ENCODE data around the gene CAPG.

CAPG gene

DNA sequence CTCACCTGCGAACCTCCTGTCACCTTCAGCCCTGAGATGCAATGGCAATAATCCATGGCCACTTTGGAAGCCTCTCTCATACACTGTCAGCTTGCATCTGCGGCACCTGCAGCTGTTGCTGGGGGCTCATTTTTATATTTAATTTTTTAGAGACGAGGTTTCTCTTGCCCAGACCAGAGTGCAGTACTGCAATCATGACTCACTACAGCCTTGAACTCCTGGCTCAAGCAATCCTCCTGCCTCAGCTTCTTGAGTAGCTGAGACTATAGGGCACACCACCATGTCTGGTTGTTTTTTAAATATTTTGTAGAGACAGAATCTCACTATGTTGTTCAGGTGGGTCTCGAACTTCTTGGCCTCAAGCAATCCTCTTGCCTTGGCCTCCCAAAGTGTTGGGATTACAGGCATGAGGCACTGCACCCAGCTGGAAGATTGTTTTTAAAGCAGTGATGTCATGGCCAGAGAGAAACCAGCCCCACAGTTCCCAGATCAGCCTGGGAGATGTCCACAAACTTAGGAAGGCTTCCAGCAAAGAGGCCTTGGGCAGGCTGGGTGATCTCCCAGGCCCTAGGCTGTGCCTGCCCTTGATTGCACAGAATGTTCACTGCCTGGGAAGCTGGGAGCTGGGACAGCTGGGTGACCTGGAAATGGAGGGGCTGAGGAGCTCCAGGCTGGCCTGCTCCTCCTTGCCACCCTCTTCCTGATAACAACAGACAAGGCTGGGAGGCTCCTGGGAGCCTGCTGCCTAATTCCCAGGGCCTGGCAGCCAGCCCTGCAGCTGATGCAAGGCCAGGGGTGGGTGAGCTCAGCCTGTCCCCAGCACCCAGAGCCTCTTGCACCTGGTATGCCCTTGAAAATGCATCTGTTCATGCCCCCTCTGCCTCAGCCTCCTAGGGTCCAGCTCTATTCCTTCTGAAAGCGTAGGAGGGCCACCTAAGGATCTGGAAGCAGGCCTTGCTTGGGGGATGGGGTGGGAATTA, 35.4 kb upstream of the CAPG start:
- no peaks in the 10 kb centered on the region for H3F3A ChIP-seq (ENCODE audit: insufficient read depth, low read length)
- no peaks in the 10 kb centered on the region for H4K20me1 ChIP-seq (ENCODE audit: insufficient read depth, low read length)
- no peak overlapping the region for H2AFZ ChIP-seq (ENCODE audit: low read length)
- H3K4me2 ChIP-seq (ENCODE audit: low read depth, low read length): no peak overlapping the region
- no peak for DNase-seq
- H3K4me1 ChIP-seq (ENCODE audit: low read length): no peaks in the 10 kb centered on the region
- H3K9ac ChIP-seq (ENCODE audit: low read length): no peak overlapping the region
- TF ChIP-seq EZH2 (optimal IDR thresholded peaks at IDR 0.05; ENCODE audit: low read depth, low read length): no peak
- no peaks in the 10 kb centered on the region for H3K9me3 ChIP-seq (replicated peaks; ENCODE audit: insufficient read depth, low read length)
- no peaks in the 10 kb centered on the region for H3K9me2 ChIP-seq (replicated peaks; ENCODE audit: insufficient read depth, low read length)
- H3K27me3 ChIP-seq (replicated peaks; ENCODE audit: insufficient read depth, low read length): no peaks in the 10 kb centered on the region
- H3K36me3 ChIP-seq (replicated peaks; ENCODE audit: insufficient read depth, low read length): no peaks in the 10 kb centered on the region
- no peak overlapping the region for H3K4me3 ChIP-seq (ENCODE audit: low read length)
- H3K79me2 ChIP-seq (ENCODE audit: low read length): no peaks in the 10 kb centered on the region
- H3K27ac ChIP-seq (ENCODE audit: low read length): no peak overlapping the region

DNA sequence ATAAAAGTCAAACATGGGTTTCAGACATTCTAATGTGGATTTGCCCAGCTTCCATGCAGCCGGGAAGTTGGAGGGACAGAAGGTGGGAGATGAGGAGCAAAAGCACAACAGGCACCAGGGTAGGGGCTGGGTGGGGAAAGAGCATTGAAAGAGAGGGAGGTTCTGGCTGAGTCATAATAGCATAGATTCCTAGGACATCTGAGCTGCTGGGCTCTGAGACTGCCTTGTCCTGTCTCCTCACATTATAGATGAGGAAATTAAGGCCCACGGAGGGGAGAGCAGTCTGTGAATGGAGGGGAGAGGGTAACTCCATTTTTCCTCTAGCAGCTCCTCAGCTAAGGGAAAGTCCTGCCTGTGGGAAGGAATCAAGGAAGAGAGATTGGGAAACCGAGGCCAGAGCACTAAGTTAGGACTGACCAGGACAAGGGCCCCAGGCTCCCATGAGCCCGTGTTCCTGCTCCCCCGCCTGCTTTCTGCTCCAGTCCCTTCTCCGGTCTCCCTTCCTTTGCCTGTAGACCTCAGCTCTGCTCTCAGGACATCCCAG, 34.5 kb upstream of the CAPG start:
- H3K4me1 ChIP-seq (ENCODE audit: low read length): no peaks in the 10 kb centered on the region
- no peaks in the 10 kb centered on the region for H3K9me2 ChIP-seq (replicated peaks; ENCODE audit: insufficient read depth, low read length)
- TF ChIP-seq EZH2 (optimal IDR thresholded peaks at IDR 0.05; ENCODE audit: low read depth, low read length) (no peak), EZH2phosphoT487 (IDR thresholded peaks at IDR 0.05; ENCODE audit: low read length) (no peak)
- TF ChIP-seq, protein P1, sequence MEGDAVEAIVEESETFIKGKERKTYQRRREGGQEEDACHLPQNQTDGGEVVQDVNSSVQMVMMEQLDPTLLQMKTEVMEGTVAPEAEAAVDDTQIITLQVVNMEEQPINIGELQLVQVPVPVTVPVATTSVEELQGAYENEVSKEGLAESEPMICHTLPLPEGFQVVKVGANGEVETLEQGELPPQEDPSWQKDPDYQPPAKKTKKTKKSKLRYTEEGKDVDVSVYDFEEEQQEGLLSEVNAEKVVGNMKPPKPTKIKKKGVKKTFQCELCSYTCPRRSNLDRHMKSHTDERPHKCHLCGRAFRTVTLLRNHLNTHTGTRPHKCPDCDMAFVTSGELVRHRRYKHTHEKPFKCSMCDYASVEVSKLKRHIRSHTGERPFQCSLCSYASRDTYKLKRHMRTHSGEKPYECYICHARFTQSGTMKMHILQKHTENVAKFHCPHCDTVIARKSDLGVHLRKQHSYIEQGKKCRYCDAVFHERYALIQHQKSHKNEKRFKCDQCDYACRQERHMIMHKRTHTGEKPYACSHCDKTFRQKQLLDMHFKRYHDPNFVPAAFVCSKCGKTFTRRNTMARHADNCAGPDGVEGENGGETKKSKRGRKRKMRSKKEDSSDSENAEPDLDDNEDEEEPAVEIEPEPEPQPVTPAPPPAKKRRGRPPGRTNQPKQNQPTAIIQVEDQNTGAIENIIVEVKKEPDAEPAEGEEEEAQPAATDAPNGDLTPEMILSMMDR (IDR thresholded peaks at IDR 0.05; ENCODE audit: low read length): no peak
- H3F3A ChIP-seq (ENCODE audit: insufficient read depth, low read length): no peaks in the 10 kb centered on the region
- H3K4me2 ChIP-seq (ENCODE audit: low read depth, low read length): no peak overlapping the region
- no peaks in the 10 kb centered on the region for H3K36me3 ChIP-seq (replicated peaks; ENCODE audit: insufficient read depth, low read length)
- no peak for DNase-seq
- no peak overlapping the region for H3K4me3 ChIP-seq (ENCODE audit: low read length)
- H3K79me2 ChIP-seq (ENCODE audit: low read length): no peaks in the 10 kb centered on the region
- H3K27ac ChIP-seq (ENCODE audit: low read length): no peak overlapping the region
- H3K9me3 ChIP-seq (replicated peaks; ENCODE audit: insufficient read depth, low read length): no peaks in the 10 kb centered on the region
- no peak overlapping the region for H2AFZ ChIP-seq (ENCODE audit: low read length)
- H3K9ac ChIP-seq (ENCODE audit: low read length): no peak overlapping the region
- no peaks in the 10 kb centered on the region for H3K27me3 ChIP-seq (replicated peaks; ENCODE audit: insufficient read depth, low read length)
- H4K20me1 ChIP-seq (ENCODE audit: insufficient read depth, low read length): no peaks in the 10 kb centered on the region

DNA sequence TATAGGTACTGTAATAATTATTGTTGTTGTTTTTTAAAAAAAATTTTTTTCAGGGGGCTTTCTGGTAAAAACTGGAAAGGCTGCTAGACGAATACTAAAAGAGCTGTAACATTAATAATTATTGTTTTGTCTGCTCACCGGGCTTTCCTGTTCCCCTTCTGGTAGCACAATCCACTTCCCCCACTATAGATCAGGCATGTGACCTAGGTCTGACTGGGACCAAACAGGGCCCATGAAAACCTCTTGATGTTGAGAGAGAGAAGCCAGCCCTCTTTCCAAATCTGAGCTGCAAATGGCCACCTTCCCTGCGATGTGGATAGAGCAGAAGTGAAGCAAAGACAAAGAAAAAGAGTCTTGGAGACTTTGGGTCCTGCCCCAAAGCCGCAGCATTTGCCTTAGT, 31.7 kb upstream of the CAPG start:
- H3K79me2 ChIP-seq (ENCODE audit: low read length): no peaks in the 10 kb centered on the region
- no peaks in the 10 kb centered on the region for H3K9me2 ChIP-seq (replicated peaks; ENCODE audit: insufficient read depth, low read length)
- no peaks in the 10 kb centered on the region for H3K27me3 ChIP-seq (replicated peaks; ENCODE audit: insufficient read depth, low read length)
- H3K4me2 ChIP-seq (ENCODE audit: low read depth, low read length): no peak overlapping the region
- H3K27ac ChIP-seq (ENCODE audit: low read length): no peak overlapping the region
- no peaks in the 10 kb centered on the region for H3K9me3 ChIP-seq (replicated peaks; ENCODE audit: insufficient read depth, low read length)
- H4K20me1 ChIP-seq (ENCODE audit: insufficient read depth, low read length): no peaks in the 10 kb centered on the region
- H2AFZ ChIP-seq (ENCODE audit: low read length): no peak overlapping the region
- TF ChIP-seq, protein P1 (IDR thresholded peaks at IDR 0.05; ENCODE audit: low read length): no peak
- TF ChIP-seq EZH2phosphoT487 (IDR thresholded peaks at IDR 0.05; ENCODE audit: low read length): no peak
- no peak for TF ChIP-seq EZH2 (optimal IDR thresholded peaks at IDR 0.05; ENCODE audit: low read depth, low read length)
- DNase-seq: no peak
- no peak overlapping the region for H3K4me3 ChIP-seq (ENCODE audit: low read length)
- no peaks in the 10 kb centered on the region for H3F3A ChIP-seq (ENCODE audit: insufficient read depth, low read length)
- no peak overlapping the region for H3K9ac ChIP-seq (ENCODE audit: low read length)
- H3K4me1 ChIP-seq (ENCODE audit: low read length): peaks cover 5% of the 10 kb centered on the region
- H3K36me3 ChIP-seq (replicated peaks; ENCODE audit: insufficient read depth, low read length): no peaks in the 10 kb centered on the region
